H1 (cell line): ENCODE measurements around the gene CXCL6. TPM values are rescaled to one million over a fixed set of nuclear protein-coding genes. Genes with fewer than 3 reads are reported as not detected.

Experiments used
- BRCA1 ChIP-seq: IDR thresholded peaks from 2 replicates; pipeline ENCODE4 v1.6.1; 2012; ENCODE audit warnings: low read depth, low read length, improper control_type of control experiment
- HDAC6 ChIP-seq: IDR thresholded peaks from one replicate; pipeline ENCODE4 v1.7.1; 2012; ENCODE audit warnings: low read depth, mild to moderate bottlenecking, inconsistent platforms, low read length, moderate library complexity
- MAFK ChIP-seq: IDR thresholded peaks from 2 replicates; pipeline ENCODE4 v1.6.1; 2012; ENCODE audit warnings: low read depth, mild to moderate bottlenecking, improper control_type of control experiment, low read length
- POU5F1 ChIP-seq: IDR thresholded peaks from 2 replicates; pipeline ENCODE4 v1.6.1; 2011; ENCODE audit warnings: low read depth, mild to moderate bottlenecking, low read length, moderate library complexity
- RBBP5 ChIP-seq: IDR thresholded peaks from 2 replicates; pipeline ENCODE4 v1.7.1; 2012; ENCODE audit warnings: low read depth, mild to moderate bottlenecking, inconsistent platforms, low read length, moderate library complexity, borderline replicate concordance
- SIN3A ChIP-seq, 2 experiments: IDR thresholded peaks in 1 of 2; conservative IDR thresholded peaks in 1 of 2; 2 replicates each; pipeline ENCODE4 v1.6.1; 2011 to 2012; ENCODE audit warnings: low read length in 2 of 2, improper control_type of control experiment in 1 of 2, low read depth in 1 of 2, mild to moderate bottlenecking in 1 of 2
- polyA plus RNA-seq, 7 experiments: library from polyadenylated mRNA; depleted of rRNA in 3 of 7; stranded (reverse) in 5 of 7; unstranded in 2 of 7; fragments of >200 nt in 5 of 7; fragments of 200-250 nt in 2 of 7; gene quantifications; 1 replicate in 5 of 7; 2 replicates in 1 of 7; 4 replicates in 1 of 7; pipeline versions ENCODE4 v1.2.1 to v1.2.3, GENCODE V29; 2011 to 2013; ENCODE audit warnings: missing spikeins in 2 of 7, mixed read lengths in 2 of 7
- total RNA-seq: library from RNA; stranded (reverse); fragmentation: NEBNext Ultra II Directional; extraction: Animal tissue kit (Norgen Biotek cat#: 25700); gene quantifications from 2 replicates; pipeline ENCODE4 v1.2.1, GENCODE V29; 2021
- TF ChIP-seq, protein P1 (sequence below): IDR thresholded peaks from 2 replicates; pipeline ENCODE4 v1.6.1; 2011; ENCODE audit warnings: low read length, improper control_type of control experiment

CXCL6 gene
- total and polyA plus RNA-seq, 2 of the 8 experiments (the other 6 are each of a cell fraction or from before 2014, with no cell fraction given): 6.3 to 8.0 TPM

DNA sequence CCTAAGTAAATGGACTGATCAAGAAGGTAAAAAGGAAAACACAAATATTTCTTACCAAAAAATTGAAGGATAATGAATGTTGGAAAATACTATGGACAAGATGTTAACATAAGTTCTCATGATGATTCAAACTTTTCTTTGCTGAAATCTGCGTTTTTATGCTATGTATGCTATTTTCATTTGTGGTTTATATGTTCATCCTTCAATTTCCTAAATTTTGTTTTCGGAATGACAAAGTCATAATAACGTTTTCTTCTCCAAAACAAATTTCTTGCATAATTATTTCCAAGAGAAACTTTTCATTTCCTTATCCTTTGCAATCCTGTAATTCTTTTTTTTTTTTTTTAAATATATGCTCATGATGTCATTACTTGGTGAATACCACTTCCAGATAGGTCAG lies 24.4 kb downstream of the CXCL6 start (continued):
- TF ChIP-seq, protein P1, sequence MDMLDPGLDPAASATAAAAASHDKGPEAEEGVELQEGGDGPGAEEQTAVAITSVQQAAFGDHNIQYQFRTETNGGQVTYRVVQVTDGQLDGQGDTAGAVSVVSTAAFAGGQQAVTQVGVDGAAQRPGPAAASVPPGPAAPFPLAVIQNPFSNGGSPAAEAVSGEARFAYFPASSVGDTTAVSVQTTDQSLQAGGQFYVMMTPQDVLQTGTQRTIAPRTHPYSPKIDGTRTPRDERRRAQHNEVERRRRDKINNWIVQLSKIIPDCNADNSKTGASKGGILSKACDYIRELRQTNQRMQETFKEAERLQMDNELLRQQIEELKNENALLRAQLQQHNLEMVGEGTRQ: no peak
- TF ChIP-seq MAFK (no peak), POU5F1 (no peak), RBBP5 (no peak), BRCA1 (no peak), HDAC6 (no peak), SIN3A (conservative IDR thresholded peaks at IDR 0.05 in 1 of 2, IDR thresholded peaks at IDR 0.05 in 1 of 2; ENCODE audit: low read depth in 1 of 2, low read length in 2 of 2) (no peak)
